Endothelial cell of umbilical vein (primary cell): ENCODE results near the gene NXN.

ENCODE experiments used
- EZH2 ChIP-seq: IDR thresholded peaks from 2 replicates; pipeline ENCODE4 v1.6.1; 2012; ENCODE audit warnings: borderline replicate concordance, low read depth, mild to moderate bottlenecking, moderate library complexity, low read length, inconsistent platforms; ENCODE audit not compliant: severe bottlenecking
- POLR2A ChIP-seq: IDR thresholded peaks from 2 replicates; pipeline ENCODE4 v1.6.1; 2012; ENCODE audit warnings: low read depth, mild to moderate bottlenecking, control low read depth, low read length
- POLR2AphosphoS5 ChIP-seq: IDR thresholded peaks from 2 replicates; pipeline ENCODE4 v1.6.1; 2012; ENCODE audit warnings: low read depth, mild to moderate bottlenecking, control low read depth, low read length, moderate library complexity; ENCODE audit not compliant: insufficient read depth
- TF ChIP-seq, protein P1 (sequence below), 2 donors: IDR thresholded peaks; 1 replicate in 1 of 2; 2 replicates in 1 of 2; pipeline ENCODE4 v1.5.1; 2011; ENCODE audit warnings: low read length in 2 of 2, mild to moderate bottlenecking in 2 of 2, moderate library complexity in 2 of 2, control low read depth in 1 of 2, inconsistent platforms in 1 of 2, low read depth in 1 of 2; ENCODE audit not compliant: insufficient read depth in 1 of 2; ENCODE audit errors: extremely low read depth in 1 of 2

DNA sequence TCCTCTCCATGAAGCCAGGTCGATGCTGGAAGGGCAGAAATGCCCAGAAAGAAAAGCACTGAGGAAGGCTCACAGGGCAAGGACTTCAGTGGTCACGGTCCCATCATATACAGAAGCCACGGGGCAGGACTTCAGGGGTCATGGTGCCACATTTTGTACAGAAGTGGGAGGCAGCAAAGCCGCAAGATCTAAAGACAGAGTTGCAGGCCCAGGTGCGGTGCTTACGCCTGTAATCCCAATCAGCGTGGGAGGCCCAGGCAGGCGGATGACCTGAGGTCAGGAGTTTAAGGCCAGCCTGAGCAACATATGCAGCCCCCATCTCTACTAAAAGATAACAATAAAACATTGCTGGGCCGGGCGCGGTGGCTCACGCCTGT, 96.0 kb downstream of the NXN start:
- TF ChIP-seq POLR2A (no peak), EZH2 (no peak), POLR2AphosphoS5 (no peak)
- TF ChIP-seq, protein P1, sequence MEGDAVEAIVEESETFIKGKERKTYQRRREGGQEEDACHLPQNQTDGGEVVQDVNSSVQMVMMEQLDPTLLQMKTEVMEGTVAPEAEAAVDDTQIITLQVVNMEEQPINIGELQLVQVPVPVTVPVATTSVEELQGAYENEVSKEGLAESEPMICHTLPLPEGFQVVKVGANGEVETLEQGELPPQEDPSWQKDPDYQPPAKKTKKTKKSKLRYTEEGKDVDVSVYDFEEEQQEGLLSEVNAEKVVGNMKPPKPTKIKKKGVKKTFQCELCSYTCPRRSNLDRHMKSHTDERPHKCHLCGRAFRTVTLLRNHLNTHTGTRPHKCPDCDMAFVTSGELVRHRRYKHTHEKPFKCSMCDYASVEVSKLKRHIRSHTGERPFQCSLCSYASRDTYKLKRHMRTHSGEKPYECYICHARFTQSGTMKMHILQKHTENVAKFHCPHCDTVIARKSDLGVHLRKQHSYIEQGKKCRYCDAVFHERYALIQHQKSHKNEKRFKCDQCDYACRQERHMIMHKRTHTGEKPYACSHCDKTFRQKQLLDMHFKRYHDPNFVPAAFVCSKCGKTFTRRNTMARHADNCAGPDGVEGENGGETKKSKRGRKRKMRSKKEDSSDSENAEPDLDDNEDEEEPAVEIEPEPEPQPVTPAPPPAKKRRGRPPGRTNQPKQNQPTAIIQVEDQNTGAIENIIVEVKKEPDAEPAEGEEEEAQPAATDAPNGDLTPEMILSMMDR (IDR thresholded peaks at IDR 0.05; ENCODE audit: extremely low read depth in 1 of 2, insufficient read depth in 1 of 2, low read depth in 1 of 2, low read length in 2 of 2), result no peak
